ENCODE measurements around the gene RPUSD4. TPM values are rescaled to one million over a fixed set of nuclear protein-coding genes. Genes with fewer than 3 reads are reported as not detected.
A peak's percentile ranks its signal among the peaks of the same experiment; 100 is the strongest.

The RPUSD4 gene
- total RNA-seq, 4 donors from 2014 or later = 17.5 to 24.1 (median 20.7) TPM

DNA sequence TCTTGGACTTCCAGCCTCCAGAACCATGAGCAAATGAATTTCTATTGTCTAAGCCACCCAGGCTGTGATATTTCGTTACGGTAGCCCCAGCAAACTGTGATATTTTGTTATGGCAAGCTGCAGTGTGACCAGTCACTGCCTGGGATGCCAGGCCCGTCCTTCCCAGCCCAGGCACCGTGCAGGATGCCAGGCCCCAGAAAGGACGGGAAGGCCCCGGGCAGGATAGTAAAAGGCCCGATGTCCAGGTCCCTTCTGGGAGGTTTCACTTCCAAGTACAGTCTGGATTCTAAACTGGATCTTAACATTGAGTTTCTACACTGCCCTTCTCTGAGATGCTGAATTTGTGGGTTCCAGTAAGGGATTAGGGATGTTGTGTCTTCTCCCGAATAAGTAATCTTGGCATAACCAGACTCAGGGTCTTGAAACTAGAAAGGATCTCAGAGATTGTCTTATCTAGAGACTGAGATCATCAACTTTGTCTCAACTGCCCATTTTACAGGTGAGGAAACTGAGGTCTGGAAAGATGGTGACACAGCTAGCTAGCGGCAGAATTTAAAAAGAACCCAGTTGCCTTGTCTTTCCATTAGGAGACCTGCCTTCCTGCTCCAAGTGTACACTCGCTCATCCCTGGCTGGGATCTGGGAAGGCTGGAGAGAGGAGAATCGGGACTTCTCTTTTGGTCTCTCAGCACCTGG lies 19.9 kb downstream of the RPUSD4 start:
- intact Hi-C loops (cut with DNase I; ENCODE audit: low total_unique reads) = loop anchor here (5.0 kb wide), 1 partner anchor 269 kb away; no protein-coding TSS in a partner anchor
- TF ChIP-seq, protein P1, sequence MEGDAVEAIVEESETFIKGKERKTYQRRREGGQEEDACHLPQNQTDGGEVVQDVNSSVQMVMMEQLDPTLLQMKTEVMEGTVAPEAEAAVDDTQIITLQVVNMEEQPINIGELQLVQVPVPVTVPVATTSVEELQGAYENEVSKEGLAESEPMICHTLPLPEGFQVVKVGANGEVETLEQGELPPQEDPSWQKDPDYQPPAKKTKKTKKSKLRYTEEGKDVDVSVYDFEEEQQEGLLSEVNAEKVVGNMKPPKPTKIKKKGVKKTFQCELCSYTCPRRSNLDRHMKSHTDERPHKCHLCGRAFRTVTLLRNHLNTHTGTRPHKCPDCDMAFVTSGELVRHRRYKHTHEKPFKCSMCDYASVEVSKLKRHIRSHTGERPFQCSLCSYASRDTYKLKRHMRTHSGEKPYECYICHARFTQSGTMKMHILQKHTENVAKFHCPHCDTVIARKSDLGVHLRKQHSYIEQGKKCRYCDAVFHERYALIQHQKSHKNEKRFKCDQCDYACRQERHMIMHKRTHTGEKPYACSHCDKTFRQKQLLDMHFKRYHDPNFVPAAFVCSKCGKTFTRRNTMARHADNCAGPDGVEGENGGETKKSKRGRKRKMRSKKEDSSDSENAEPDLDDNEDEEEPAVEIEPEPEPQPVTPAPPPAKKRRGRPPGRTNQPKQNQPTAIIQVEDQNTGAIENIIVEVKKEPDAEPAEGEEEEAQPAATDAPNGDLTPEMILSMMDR (IDR thresholded peaks at IDR 0.05) = no peak
- TF ChIP-seq POLR2A (IDR thresholded peaks at IDR 0.05) = no peak
- H3K4me3 ChIP-seq (ENCODE audit: low read depth, poor library complexity, severe bottlenecking) = no peak overlapping the region
- 94 to 95% methylated on average over 11 of the region's 11 CpGs for WGBS, 2 donors
- peak in 1 of 2 donors; percentile 62 for DNase-seq (ENCODE audit: low spot score in 2 of 2)

DNA sequence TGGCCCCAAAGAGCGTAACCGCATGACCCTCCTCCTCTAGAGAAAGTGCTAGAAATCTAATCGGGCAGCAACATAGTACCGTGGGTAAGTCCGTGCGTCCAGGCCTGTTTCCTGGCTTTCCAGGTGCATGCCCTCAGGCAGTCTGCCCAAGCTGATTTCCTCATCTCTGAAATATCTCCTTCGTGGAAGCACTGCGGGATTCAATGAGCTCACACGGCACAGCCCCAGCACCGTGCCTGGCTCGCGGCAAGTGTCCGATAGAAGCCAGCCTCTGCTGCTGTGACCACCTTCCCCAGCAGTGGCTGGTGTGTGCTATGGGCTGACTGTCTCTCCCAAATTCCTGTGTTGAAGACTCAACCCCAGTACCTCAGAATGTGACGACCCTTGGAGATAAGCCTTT lies 20.7 kb downstream of the RPUSD4 start:
- WGBS, 2 donors = 74 to 86% methylated on average over 14 of the region's 14 CpGs
- peak in 1 of 2 donors; percentile 63 for DNase-seq (ENCODE audit: low spot score in 2 of 2)
- TF ChIP-seq, protein P1 (IDR thresholded peaks at IDR 0.05) = no peak
- TF ChIP-seq POLR2A (IDR thresholded peaks at IDR 0.05) = no peak
- no peak overlapping the region for H3K4me3 ChIP-seq (ENCODE audit: low read depth, poor library complexity, severe bottlenecking)
- intact Hi-C loops (cut with DNase I; ENCODE audit: low total_unique reads) = loop anchor here (5.0 kb wide), 1 partner anchor 268 kb away; no protein-coding TSS in a partner anchor

DNA sequence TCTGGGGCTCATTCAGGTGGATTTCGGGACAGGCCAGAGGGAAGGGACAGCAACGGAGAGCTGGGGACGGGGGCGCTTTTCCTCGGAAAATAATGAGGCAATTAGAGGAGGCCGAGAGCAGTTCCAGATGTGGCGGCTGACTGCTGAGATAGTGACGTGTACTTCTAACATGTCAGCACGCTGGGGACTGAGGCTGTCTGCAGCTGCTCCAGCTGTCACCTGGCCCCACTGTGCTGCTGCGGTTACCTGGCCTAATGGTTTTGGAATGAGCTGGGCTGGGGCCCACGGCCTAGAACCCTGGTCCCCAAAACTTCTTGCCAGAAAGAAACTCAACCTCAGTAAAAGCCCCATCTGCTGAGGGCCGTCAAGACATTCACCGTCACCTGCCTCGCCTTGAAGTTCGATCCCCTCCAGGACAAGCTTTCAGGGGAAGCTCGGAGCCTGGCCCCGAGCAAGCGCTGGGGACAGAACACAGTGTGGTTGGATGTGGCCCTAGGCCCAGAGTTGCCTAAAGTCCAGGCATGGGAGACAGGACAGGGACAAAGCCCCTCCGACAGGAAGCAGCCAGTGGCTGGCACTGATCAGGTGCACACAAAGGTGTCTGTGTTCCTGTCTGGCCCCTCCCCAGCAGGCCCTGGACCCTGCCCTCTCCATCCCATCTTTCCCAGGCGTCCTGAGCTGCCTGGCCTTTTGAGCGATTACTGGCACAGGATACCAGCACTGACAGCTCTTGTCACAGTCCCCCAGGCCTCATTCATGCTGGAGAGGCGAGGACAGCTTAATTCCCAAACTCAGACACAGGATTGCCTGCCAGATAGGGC lies 22.1 kb downstream of the RPUSD4 start:
- TF ChIP-seq, protein P1 (IDR thresholded peaks at IDR 0.05) = no peak
- no peak for TF ChIP-seq POLR2A (IDR thresholded peaks at IDR 0.05)
- peak in 1 of 2 donors; percentile 83 for DNase-seq (ENCODE audit: low spot score in 2 of 2)
- no peak overlapping the region for H3K4me3 ChIP-seq (ENCODE audit: low read depth, poor library complexity, severe bottlenecking)
- intact Hi-C loops (cut with DNase I; ENCODE audit: low total_unique reads) = no loop called here
- WGBS, 2 donors = 85% methylated on average over 21 to 22 of the region's 22 CpGs

DNA sequence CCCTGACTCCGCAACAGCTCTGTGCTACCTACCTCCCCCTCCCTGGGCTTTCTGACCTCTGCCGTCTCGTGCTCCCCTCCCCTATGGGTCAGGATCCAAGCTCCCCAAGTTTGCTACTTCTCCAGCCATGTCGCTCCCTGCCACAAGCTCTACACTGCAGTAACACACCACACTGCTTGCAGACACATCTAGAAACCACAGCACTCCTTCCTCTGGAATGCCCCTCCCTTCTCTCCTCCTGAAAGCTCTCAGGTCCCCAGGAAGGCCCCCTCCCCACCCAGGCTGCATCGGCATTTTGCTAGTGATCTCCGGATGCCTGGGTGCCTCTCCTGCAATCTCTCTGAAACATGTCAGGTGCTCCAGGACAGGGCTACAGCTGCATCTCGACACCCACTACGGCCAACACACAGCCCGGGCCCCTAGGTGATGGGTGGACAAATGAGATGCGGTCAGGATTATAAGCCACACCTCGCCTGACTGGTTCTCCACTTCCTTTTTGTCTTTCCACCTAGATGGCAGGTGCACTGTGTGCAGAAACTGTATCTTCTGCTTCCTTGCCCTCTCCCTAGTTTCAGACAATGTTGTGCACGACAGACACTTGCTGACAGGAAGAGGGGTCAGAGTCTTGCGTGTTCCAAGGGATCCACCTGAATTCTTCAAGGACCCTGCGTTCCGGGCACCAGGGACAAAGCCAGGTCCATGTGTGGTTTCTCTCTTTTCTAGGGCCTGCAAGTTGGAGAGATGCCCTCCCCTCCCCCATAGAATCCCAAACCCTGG lies 22.9 kb downstream of the RPUSD4 start:
- DNase-seq (ENCODE audit: low spot score in 2 of 2) = peak in 1 of 2 donors; percentile 82
- no peak overlapping the region for H3K4me3 ChIP-seq (ENCODE audit: low read depth, poor library complexity, severe bottlenecking)
- intact Hi-C loops (cut with DNase I; ENCODE audit: low total_unique reads) = no loop called here
- 84 to 86% methylated on average over 15 of the region's 15 CpGs for WGBS, 2 donors
- no peak for TF ChIP-seq POLR2A (IDR thresholded peaks at IDR 0.05)
- TF ChIP-seq, protein P1 (IDR thresholded peaks at IDR 0.05) = no peak

DNA sequence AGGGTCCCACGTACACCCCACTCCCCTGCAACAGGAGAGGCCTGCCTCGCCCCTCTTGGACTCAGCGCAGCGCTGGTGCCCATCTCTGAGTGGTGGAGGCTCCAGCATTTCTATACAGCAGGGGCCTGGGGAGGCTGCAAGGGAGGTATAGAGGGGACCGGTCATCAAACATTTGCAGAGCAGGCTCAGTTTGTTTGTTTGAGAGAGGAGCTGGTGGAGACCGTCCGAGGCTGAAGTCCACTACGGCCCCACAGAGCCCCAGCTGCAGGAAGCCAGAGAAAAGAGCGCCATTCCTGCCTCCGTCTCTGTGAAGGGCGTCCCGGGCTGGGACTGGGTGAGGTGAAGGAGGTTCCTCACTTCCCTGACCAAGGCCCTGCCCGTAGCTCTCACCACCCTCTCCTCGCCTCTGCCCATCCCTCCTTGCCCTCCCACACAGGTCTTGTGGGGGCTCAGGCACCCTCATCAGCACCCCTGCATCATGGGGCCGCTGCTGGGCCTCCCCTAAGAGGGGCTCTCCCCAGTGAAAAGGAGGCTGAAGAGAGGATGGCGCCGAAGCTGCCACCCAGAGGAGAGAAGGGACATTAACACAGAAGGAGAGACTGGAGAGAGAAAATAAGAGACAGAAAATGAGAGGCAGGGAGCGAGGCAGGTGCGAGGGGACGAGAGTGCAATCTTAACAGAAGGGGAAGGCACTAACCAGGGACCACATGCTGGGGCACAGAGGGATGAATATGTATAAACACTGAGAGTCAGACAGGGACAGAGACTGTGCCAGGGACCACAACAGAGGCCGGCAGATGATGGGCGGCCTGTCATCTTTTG lies 24.5 kb downstream of the RPUSD4 start:
- TF ChIP-seq, protein P1 (IDR thresholded peaks at IDR 0.05) = no peak
- no peak for TF ChIP-seq POLR2A (IDR thresholded peaks at IDR 0.05)
- peak in 1 of 2 donors; percentile 75 for DNase-seq (ENCODE audit: low spot score in 2 of 2)
- WGBS, 2 donors = 79 to 83% methylated on average over 22 of the region's 22 CpGs
- intact Hi-C loops (cut with DNase I; ENCODE audit: low total_unique reads) = no loop called here
- H3K4me3 ChIP-seq (ENCODE audit: low read depth, poor library complexity, severe bottlenecking) = no peak overlapping the region

Data from lower leg skin (tissue), 4 donors.